Activated naive CD4-positive, alpha-beta T cell treated with anti-CD3 and anti-CD28 coated beads, Interleukin-2, amount 50 U/mL, for 72 hours (primary cell): ENCODE results near the gene SAPCD2. TPM values are rescaled to one million over a fixed set of nuclear protein-coding genes. Genes with fewer than 3 reads are reported as not detected.
"Not testable (repeated sequence)": the region's sequence is repeated elsewhere in the genome, so short reads cannot be mapped to it uniquely, and the experiment has no call there.

ENCODE experiments used
- ATAC-seq, 2 donors: fragments of 150-1000 bp; cut with Tn5 transposase; 2 replicates each; pipeline ENCODE4 v1.10.0; 2021; ENCODE audit warnings: mild to moderate bottlenecking in 2 of 2, moderate library complexity in 2 of 2
- DNase-seq, 2 donors: peaks; one replicate each; pipeline ENCODE4 v3.0.0; 2021 to 2022; ENCODE audit warnings: low spot score in 2 of 2
- H3K27ac Mint-ChIP-seq, 2 donors: one replicate each; pipeline ENCODE4 v1.8.0; 2022; ENCODE audit warnings: mild to moderate bottlenecking in 2 of 2, mixed read lengths in 2 of 2
- H3K36me3 Mint-ChIP-seq, 2 donors: one replicate each; pipeline ENCODE4 v1.8.0; 2022; ENCODE audit warnings: mixed read lengths in 2 of 2
- H3K9me3 Mint-ChIP-seq, 2 donors: one replicate each; pipeline ENCODE4 v1.8.0; 2022; ENCODE audit warnings: mixed read lengths in 2 of 2
- total RNA-seq, 2 donors: library from RNA; stranded (reverse); gene quantifications; one replicate each; pipeline ENCODE4 v1.2.3, GENCODE V29; 2022

Gene SAPCD2
- total RNA-seq: 10 to 100 TPM in 1 of 2 donors, 1 to 10 TPM in 1; 3.5 to 13.3 TPM

GRCh38 chr9:137070201-137070905 is at the start of gene SAPCD2:
SAPCD2 (minus strand) TSS chr9:137070557; CDS start chr9:137070460, 97 bp downstream.
- DNase-seq (peak; percentile 84 to 88), ATAC-seq (peak; percentile 91 to 95)
- no peaks in the 10 kb centered on the region for H3K36me3 Mint-ChIP-seq
- H3K27ac Mint-ChIP-seq: peak within 1 kb of the TSS; percentile 65 to 92
- H3K9me3 Mint-ChIP-seq: no peaks in the 10 kb centered on the region

- H3K36me3 Mint-ChIP-seq, ATAC-seq, H3K9me3 Mint-ChIP-seq, DNase-seq, H3K27ac Mint-ChIP-seq: not testable (repeated sequence)
Observed at GRCh38 chr9:137118092-137118603, 47.8 kb upstream of the SAPCD2 start.

GRCh38 chr9:137117269-137117731 is 46.9 kb upstream of the SAPCD2 start:
- no peaks in the 10 kb centered on the region for H3K36me3 Mint-ChIP-seq
- no peak for DNase-seq
- ATAC-seq: no peak
- H3K9me3 Mint-ChIP-seq: no peaks in the 10 kb centered on the region
- H3K27ac Mint-ChIP-seq: no peak overlapping the region

- DNase-seq (no peak), ATAC-seq (no peak)
- no peak overlapping the region for H3K27ac Mint-ChIP-seq
- no peaks in the 10 kb centered on the region for H3K9me3 Mint-ChIP-seq
- no peaks in the 10 kb centered on the region for H3K36me3 Mint-ChIP-seq
Observed at GRCh38 chr9:137116728-137117127, 46.4 kb upstream of the SAPCD2 start.

GRCh38 chr9:137116027-137116507 is 45.7 kb upstream of the SAPCD2 start:
- Mint-ChIP-seq H3K27ac (no peak overlapping the region), H3K36me3 (no peaks in the 10 kb centered on the region), H3K9me3 (no peaks in the 10 kb centered on the region)
- no peak for DNase-seq
- ATAC-seq: no peak

- ATAC-seq (no peak), DNase-seq (no peak)
- Mint-ChIP-seq H3K9me3 (no peaks in the 10 kb centered on the region), H3K36me3 (no peaks in the 10 kb centered on the region), H3K27ac (no peak overlapping the region)
Observed at GRCh38 chr9:137115394-137116026, 45.2 kb upstream of the SAPCD2 start.

- DNase-seq (peak; percentile 83 to 84), ATAC-seq (peak; percentile 90 to 96)
- Mint-ChIP-seq H3K36me3 (no peaks in the 10 kb centered on the region), H3K27ac (peak within 1 kb of the TSS in 1 of 2 donors; percentile 29), H3K9me3 (no peaks in the 10 kb centered on the region)
Observed at GRCh38 chr9:137114613-137115393, 44.4 kb upstream of the SAPCD2 start, which contains the start of gene DPP7. DPP7 (minus strand) TSS chr9:137114733; CDS start chr9:137114713, 20 bp downstream.

GRCh38 chr9:137114220-137114612 is 43.9 kb upstream of the SAPCD2 start:
- no peak for DNase-seq

GRCh38 chr9:137113385-137114159 is 43.2 kb upstream of the SAPCD2 start:
- H3K9me3 Mint-ChIP-seq: no peaks in the 10 kb centered on the region
- DNase-seq: no peak
- H3K36me3 Mint-ChIP-seq: no peaks in the 10 kb centered on the region
- ATAC-seq: peak; percentile 32 to 40
- no peak overlapping the region for H3K27ac Mint-ChIP-seq

More at GRCh38 chr9:137114220-137114612, 43.9 kb upstream of the SAPCD2 start:
- Mint-ChIP-seq H3K36me3 (no peaks in the 10 kb centered on the region), H3K27ac (peak overlapping the region in 1 of 2 donors; percentile 29), H3K9me3 (no peaks in the 10 kb centered on the region)
- ATAC-seq: peak; percentile 18 to 21

GRCh38 chr9:137112564-137113384 is 42.4 kb upstream of the SAPCD2 start:
- H3K9me3 Mint-ChIP-seq: no peaks in the 10 kb centered on the region
- H3K27ac Mint-ChIP-seq: no peak overlapping the region
- ATAC-seq (no peak), DNase-seq (no peak)
- H3K36me3 Mint-ChIP-seq: no peaks in the 10 kb centered on the region

GRCh38 chr9:137111788-137112563 is 41.6 kb upstream of the SAPCD2 start:
- ATAC-seq: no peak
- DNase-seq: no peak
- Mint-ChIP-seq H3K9me3 (no peaks in the 10 kb centered on the region), H3K36me3 (no peaks in the 10 kb centered on the region), H3K27ac (no peak overlapping the region)

- Mint-ChIP-seq H3K27ac (no peak overlapping the region), H3K9me3 (no peaks in the 10 kb centered on the region), H3K36me3 (no peaks in the 10 kb centered on the region)
- ATAC-seq: no peak
- DNase-seq: no peak
Observed at GRCh38 chr9:137110911-137111787, 40.8 kb upstream of the SAPCD2 start.

GRCh38 chr9:137110147-137110910 is 40.0 kb upstream of the SAPCD2 start:
- no peak for DNase-seq
- H3K27ac Mint-ChIP-seq: no peak overlapping the region
- H3K9me3 Mint-ChIP-seq: no peaks in the 10 kb centered on the region
- no peak for ATAC-seq
- no peaks in the 10 kb centered on the region for H3K36me3 Mint-ChIP-seq
